Measurements from ENCODE around the gene MRPL52. TPM values are rescaled to one million over a fixed set of nuclear protein-coding genes. Genes with fewer than 3 reads are reported as not detected.

The MRPL52 gene
- total and polyA plus RNA-seq, 2 of the 13 experiments (the other 11 are each of a cell fraction or from before 2014, with no cell fraction given): 118 to 329 TPM

- TF ChIP-seq ZBTB4 (CRISPR knock-in tag; IDR thresholded peaks at IDR 0.05; ENCODE audit: borderline replicate concordance): no peak
- TF ChIP-seq ZFX (CRISPR knock-in tag; IDR thresholded peaks at IDR 0.05; ENCODE audit: low read depth): 0 out of 2 replicates have a peak, but pooled peaks have one; percentile 27
- TF ChIP-seq, protein P1, sequence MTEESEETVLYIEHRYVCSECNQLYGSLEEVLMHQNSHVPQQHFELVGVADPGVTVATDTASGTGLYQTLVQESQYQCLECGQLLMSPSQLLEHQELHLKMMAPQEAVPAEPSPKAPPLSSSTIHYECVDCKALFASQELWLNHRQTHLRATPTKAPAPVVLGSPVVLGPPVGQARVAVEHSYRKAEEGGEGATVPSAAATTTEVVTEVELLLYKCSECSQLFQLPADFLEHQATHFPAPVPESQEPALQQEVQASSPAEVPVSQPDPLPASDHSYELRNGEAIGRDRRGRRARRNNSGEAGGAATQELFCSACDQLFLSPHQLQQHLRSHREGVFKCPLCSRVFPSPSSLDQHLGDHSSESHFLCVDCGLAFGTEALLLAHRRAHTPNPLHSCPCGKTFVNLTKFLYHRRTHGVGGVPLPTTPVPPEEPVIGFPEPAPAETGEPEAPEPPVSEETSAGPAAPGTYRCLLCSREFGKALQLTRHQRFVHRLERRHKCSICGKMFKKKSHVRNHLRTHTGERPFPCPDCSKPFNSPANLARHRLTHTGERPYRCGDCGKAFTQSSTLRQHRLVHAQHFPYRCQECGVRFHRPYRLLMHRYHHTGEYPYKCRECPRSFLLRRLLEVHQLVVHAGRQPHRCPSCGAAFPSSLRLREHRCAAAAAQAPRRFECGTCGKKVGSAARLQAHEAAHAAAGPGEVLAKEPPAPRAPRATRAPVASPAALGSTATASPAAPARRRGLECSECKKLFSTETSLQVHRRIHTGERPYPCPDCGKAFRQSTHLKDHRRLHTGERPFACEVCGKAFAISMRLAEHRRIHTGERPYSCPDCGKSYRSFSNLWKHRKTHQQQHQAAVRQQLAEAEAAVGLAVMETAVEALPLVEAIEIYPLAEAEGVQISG (CRISPR knock-in tag; IDR thresholded peaks at IDR 0.05): no peak
- TF ChIP-seq DDIT3 (CRISPR knock-in tag; IDR thresholded peaks at IDR 0.05): no peak
- no peak for TF ChIP-seq ARNT2 (CRISPR knock-in tag; IDR thresholded peaks at IDR 0.05; ENCODE audit: low read depth)
- no peak for TF ChIP-seq PLSCR1 (CRISPR knock-in tag; IDR thresholded peaks at IDR 0.05; ENCODE audit: borderline replicate concordance)
- TF ChIP-seq ZNF766 (CRISPR knock-in tag; IDR thresholded peaks at IDR 0.05; ENCODE audit: borderline replicate concordance): no peak
- TF ChIP-seq FLYWCH1 (CRISPR knock-in tag; IDR thresholded peaks at IDR 0.05): no peak
- TF ChIP-seq MXD4 (CRISPR knock-in tag; IDR thresholded peaks at IDR 0.05): no peak
- no peak for TF ChIP-seq KLF16 (CRISPR knock-in tag; IDR thresholded peaks at IDR 0.05)
- no peak for TF ChIP-seq ZBTB14 (CRISPR knock-in tag; IDR thresholded peaks at IDR 0.05)
- no peak for TF ChIP-seq RBM22 (optimal IDR thresholded peaks at IDR 0.05; ENCODE audit: low read length)
- no peak for TF ChIP-seq FUBP1 (CRISPR knock-in tag; IDR thresholded peaks at IDR 0.05; ENCODE audit: borderline replicate concordance)
- TF ChIP-seq RFX5 (IDR thresholded peaks at IDR 0.05; ENCODE audit: low read depth, low read length): no peak
- TF ChIP-seq ZFP82 (CRISPR knock-in tag; IDR thresholded peaks at IDR 0.05; ENCODE audit: borderline replicate concordance): no peak
- no peak for TF ChIP-seq ZNF253 (CRISPR knock-in tag; IDR thresholded peaks at IDR 0.05; ENCODE audit: borderline replicate concordance)
- no peak; the same call in 1 of the 2 replicates for TF ChIP-seq HOXA7 (CRISPR knock-in tag; IDR thresholded peaks at IDR 0.05)
- no peak for TF ChIP-seq XBP1 (CRISPR knock-in tag; IDR thresholded peaks at IDR 0.05)
Observed at GRCh38 chr14:22814941-22815713, 14.6 kb upstream of the MRPL52 start, which contains the start of gene SLC7A7 (continued).

Data from HepG2 (cell line).